Muscle of leg (tissue), 11 donors: ENCODE measurements around the gene KCNJ6. TPM values are rescaled to one million over a fixed set of nuclear protein-coding genes. Genes with fewer than 3 reads are reported as not detected.

Experiments used
- DNase-seq: peaks from one replicate; pipeline ENCODE4 v3.0.0; 2013
- H3K27ac ChIP-seq: one replicate; pipeline ENCODE4 v1.5.1; 2013; ENCODE audit warnings: mild to moderate bottlenecking, low read length, control low read depth
- H3K27me3 ChIP-seq: one replicate; pipeline ENCODE4 v1.6.1; 2013; ENCODE audit warnings: low read length; ENCODE audit not compliant: control insufficient read depth, insufficient read depth
- H3K36me3 ChIP-seq: one replicate; pipeline ENCODE4 v1.6.1; 2013; ENCODE audit warnings: low read length; ENCODE audit not compliant: control insufficient read depth, insufficient read depth
- H3K4me1 ChIP-seq: one replicate; pipeline ENCODE4 v1.6.1; 2013; ENCODE audit warnings: low read length; ENCODE audit not compliant: control insufficient read depth, insufficient read depth
- H3K4me3 ChIP-seq: one replicate; pipeline ENCODE4 v1.5.1; 2013; ENCODE audit warnings: low read length, control low read depth
- H3K9me3 ChIP-seq: replicated peaks from 2 replicates; pipeline ENCODE4 v1.6.1; 2013; ENCODE audit warnings: low read depth, low read length; ENCODE audit not compliant: control insufficient read depth
- WGBS: methylation state at CpG from one replicate; pipeline ENCODE4 v1.1.5; 2013; ENCODE audit warnings: missing lambda C conversion rate; ENCODE audit not compliant: insufficient coverage; 5-methylcytosine and 5-hydroxymethylcytosine counted together
- polyA plus RNA-seq, 8 donors: library from polyadenylated mRNA; unstranded; fragments of 120-200 nt; gene quantifications; one replicate each; pipeline versions ENCODE4 v1.2.1 to v1.2.3, GENCODE V29; 2013; ENCODE audit warnings: inconsistent platforms in 1 of 8, low replicate concordance in 1 of 8; ENCODE audit not compliant: insufficient read length in 8 of 8, insufficient read depth in 1 of 8
- total RNA-seq: library from RNA; stranded (reverse); fragments of 120-200 nt; gene quantifications from one replicate; pipeline ENCODE4 v1.2.4, GENCODE V29; 2013

Gene KCNJ6
- total and polyA plus RNA-seq, 9 donors = 0.81 to 2.1 (median 1.2) TPM

GRCh38 chr21:37878946-37879660, 37.2 kb downstream of the KCNJ6 start:
- Histone ChIP-seq H3K36me3 (no peaks in the 10 kb centered on the region), H3K27ac (no peak overlapping the region), H3K27me3 (peaks cover 8% of the 10 kb centered on the region), H3K4me1 (no peaks in the 10 kb centered on the region), H3K9me3 (no peaks in the 10 kb centered on the region), H3K4me3 (no peak overlapping the region)
- DNase-seq = no peak
- WGBS = 83% methylated on average over 4 of the region's 7 CpGs

- Histone ChIP-seq H3K9me3 (no peaks in the 10 kb centered on the region), H3K36me3 (no peaks in the 10 kb centered on the region), H3K4me1 (no peaks in the 10 kb centered on the region), H3K4me3 (no peak overlapping the region), H3K27ac (no peak overlapping the region), H3K27me3 (peaks cover 8% of the 10 kb centered on the region)
- WGBS = no CpG with 5 or more reads among the region's 3 CpGs
- no peak for DNase-seq
These were observed 38.2 kb downstream of the KCNJ6 start for GRCh38 chr21:37877888-37878684.

DNA sequence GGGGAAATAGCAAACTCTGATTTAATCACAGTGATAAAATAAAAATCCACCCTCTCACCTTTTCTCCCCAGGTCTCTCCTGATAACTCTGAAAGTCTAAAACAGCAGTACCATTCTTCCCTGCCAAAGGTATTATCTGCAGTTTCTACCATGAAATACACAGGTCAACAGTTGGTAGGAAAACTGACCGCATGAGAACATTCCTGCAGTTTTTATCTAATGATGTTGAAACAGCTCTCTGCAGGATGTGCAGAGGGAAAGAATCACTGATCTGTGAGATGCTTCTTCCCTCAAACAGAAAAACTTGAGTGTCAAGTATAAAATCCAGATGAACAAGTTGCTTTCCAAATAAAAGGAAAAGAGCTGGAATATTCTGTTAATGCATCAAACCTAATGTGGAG, 39.1 kb downstream of the KCNJ6 start:
- no peaks in the 10 kb centered on the region for H3K36me3 ChIP-seq
- H3K9me3 ChIP-seq = no peaks in the 10 kb centered on the region
- WGBS = no CpG with 5 or more reads among the region's 1 CpG
- no peak overlapping the region for H3K4me3 ChIP-seq
- H3K27me3 ChIP-seq = peaks cover 8% of the 10 kb centered on the region
- H3K27ac ChIP-seq = no peak overlapping the region
- H3K4me1 ChIP-seq = no peaks in the 10 kb centered on the region
- no peak for DNase-seq

DNA sequence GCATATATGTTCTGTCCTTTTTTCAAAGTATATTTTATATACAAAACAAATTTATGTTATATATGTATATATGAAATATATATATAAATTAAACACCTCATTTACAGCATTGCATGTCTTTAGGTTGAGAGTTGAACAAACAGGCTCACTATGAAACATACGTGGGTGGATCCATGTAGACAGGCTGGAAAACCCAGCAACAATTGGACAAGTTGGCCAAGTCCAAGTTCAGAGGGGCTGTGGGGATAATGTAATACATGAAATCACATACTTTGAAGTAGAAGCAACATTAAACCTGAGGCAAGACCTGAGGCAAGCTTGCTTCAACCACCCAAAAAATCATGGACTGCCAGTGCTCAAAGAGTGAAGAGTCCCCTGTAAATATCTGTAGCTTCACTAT, 39.7 kb downstream of the KCNJ6 start:
- Histone ChIP-seq H3K36me3 (no peaks in the 10 kb centered on the region), H3K27me3 (peaks cover 6% of the 10 kb centered on the region), H3K4me1 (no peaks in the 10 kb centered on the region), H3K4me3 (no peak overlapping the region), H3K9me3 (no peaks in the 10 kb centered on the region), H3K27ac (no peak overlapping the region)
- no CpG with 5 or more reads among the region's 1 CpG for WGBS
- DNase-seq = no peak

- Histone ChIP-seq H3K9me3 (no peaks in the 10 kb centered on the region), H3K4me1 (no peaks in the 10 kb centered on the region), H3K27me3 (peaks cover 6% of the 10 kb centered on the region), H3K36me3 (no peaks in the 10 kb centered on the region), H3K27ac (no peak overlapping the region), H3K4me3 (no peak overlapping the region)
- DNase-seq = no peak
- 77% methylated on average over 2 of the region's 10 CpGs for WGBS
These were observed 41.1 kb downstream of the KCNJ6 start for GRCh38 chr21:37874904-37875780.

GRCh38 chr21:37874481-37874880, 41.8 kb downstream of the KCNJ6 start:
- no peak overlapping the region for H3K4me3 ChIP-seq
- H3K9me3 ChIP-seq = no peaks in the 10 kb centered on the region
- WGBS = 45% methylated on average over 2 of the region's 3 CpGs
- DNase-seq = no peak
- H3K36me3 ChIP-seq = no peaks in the 10 kb centered on the region
- H3K27ac ChIP-seq = no peak overlapping the region
- H3K4me1 ChIP-seq = no peaks in the 10 kb centered on the region
- H3K27me3 ChIP-seq = peaks cover 6% of the 10 kb centered on the region

- H3K4me3 ChIP-seq = no peak overlapping the region
- no peak overlapping the region for H3K27ac ChIP-seq
- DNase-seq = no peak
- no peaks in the 10 kb centered on the region for H3K9me3 ChIP-seq
- peaks cover 6% of the 10 kb centered on the region for H3K27me3 ChIP-seq
- no peaks in the 10 kb centered on the region for H3K4me1 ChIP-seq
- 50% methylated on average over 3 of the region's 3 CpGs for WGBS
- H3K36me3 ChIP-seq = no peaks in the 10 kb centered on the region
These were observed 42.6 kb downstream of the KCNJ6 start for GRCh38 chr21:37873655-37874054.

- H3K27me3 ChIP-seq = peaks cover 6% of the 10 kb centered on the region
- H3K36me3 ChIP-seq = no peaks in the 10 kb centered on the region
- H3K27ac ChIP-seq = no peak overlapping the region
- H3K9me3 ChIP-seq = no peaks in the 10 kb centered on the region
- DNase-seq = no peak
- H3K4me3 ChIP-seq = no peak overlapping the region
- WGBS = 94% methylated on average over 2 of the region's 8 CpGs
- no peaks in the 10 kb centered on the region for H3K4me1 ChIP-seq
These were observed 45.0 kb downstream of the KCNJ6 start for GRCh38 chr21:37871121-37871862.

DNA sequence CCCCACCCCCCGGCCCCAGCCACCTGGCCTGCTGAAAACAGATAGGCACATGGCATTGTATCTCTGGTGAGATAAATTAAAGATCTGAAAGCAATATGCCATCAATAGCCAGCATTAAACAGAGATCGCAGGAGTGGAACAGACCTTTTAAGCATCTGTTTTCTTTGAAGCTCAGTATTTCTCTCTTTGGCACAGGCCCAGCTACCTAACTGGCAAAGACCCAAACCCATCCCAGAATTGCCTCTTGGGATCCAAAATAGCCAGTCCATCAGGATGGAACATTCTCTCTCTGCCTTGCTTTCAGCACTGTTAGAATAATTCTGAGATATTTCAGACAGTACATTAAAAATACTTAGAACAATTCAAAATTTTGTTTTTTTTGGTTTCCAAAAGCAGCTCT, 46.0 kb downstream of the KCNJ6 start:
- no peaks in the 10 kb centered on the region for H3K4me1 ChIP-seq
- H3K27me3 ChIP-seq = peaks cover 6% of the 10 kb centered on the region
- H3K27ac ChIP-seq = no peak overlapping the region
- no peak overlapping the region for H3K4me3 ChIP-seq
- no peaks in the 10 kb centered on the region for H3K9me3 ChIP-seq
- no peak for DNase-seq
- no peaks in the 10 kb centered on the region for H3K36me3 ChIP-seq
- 25% methylated on average over 1 of the region's 2 CpGs for WGBS
